Adrenal gland (tissue), 12 donors: Measurements from ENCODE around the gene TDRD10. TPM values are rescaled to one million over a fixed set of nuclear protein-coding genes. Genes with fewer than 3 reads are reported as not detected.

Experiments
- DNase-seq, 7 donors: peaks; one replicate each; pipeline ENCODE4 v3.0.0-alpha.2; 2019 to 2020
- H3K27ac ChIP-seq, 5 donors: fragments of 200-600 bp; sonication (generic) in 4 of 5; 1 replicate in 3 of 5; 2 replicates in 2 of 5; pipeline versions ENCODE4 v1.5.1 to v1.8.0; 2016 to 2020; ENCODE audit warnings: mild to moderate bottlenecking in 1 of 5
- H3K27me3 ChIP-seq: fragments of 200-600 bp; 2 replicates; pipeline ENCODE4 v1.8.0; 2021
- H3K36me3 ChIP-seq, 2 donors: fragments of 200-600 bp; replicated peaks in 1 of 2; 1 replicate in 1 of 2; 2 replicates in 1 of 2; pipeline versions ENCODE4 v1.5.1 to v1.8.0; 2018 to 2022
- H3K4me1 ChIP-seq, 2 donors: fragments of 200-600 bp; replicated peaks in 1 of 2; 1 replicate in 1 of 2; 2 replicates in 1 of 2; pipeline versions ENCODE4 v1.5.1 to v1.8.0; 2018 to 2021
- H3K4me3 ChIP-seq, 4 donors: fragments of 200-600 bp; sonication (generic) in 3 of 4; one replicate each; pipeline ENCODE4 v1.5.1; 2016 to 2018
- H3K9me3 ChIP-seq, 3 donors: fragments of 200-600 bp; sonication (generic) in 1 of 3; replicated peaks in 1 of 3; 1 replicate in 2 of 3; 2 replicates in 1 of 3; pipeline versions ENCODE4 v1.5.1 to v1.8.0; 2016 to 2021
- POLR2A ChIP-seq, 2 donors: fragments of 450-650 bp; IDR thresholded peaks; one replicate each; pipeline ENCODE4 v1.6.1; 2017; ENCODE audit warnings: antibody characterized with exemption in 2 of 2, mild to moderate bottlenecking in 2 of 2, moderate library complexity in 1 of 2
- WGBS, 4 donors: extraction: QIAGEN DNeasy Blood & Tissue Kit in 2 of 4; methylation state at CpG; one replicate each; pipeline versions ENCODE4 v1.1.5 to v1.1.7; 2013 to 2017; 5-methylcytosine and 5-hydroxymethylcytosine counted together
- intact Hi-C, 2 donors: fragments of 100-400 bp; cut with DNase I; formaldehyde crosslinking; loops; one replicate each; pipeline versions ENCODE4 v1.14.1 to v1.15.0; 2022 to 2023
- polyA plus RNA-seq, 3 donors: library from polyadenylated mRNA; stranded (reverse); fragments of 200-250 nt in 2 of 3; fragments of 350-450 nt in 1 of 3; fragmentation: Illumina TruSeq in 1 of 3; extraction: RNeasy Lipid Tissue Mini Kit (QIAGEN cat#74804) in 1 of 3; gene quantifications; one replicate each; pipeline ENCODE4 v1.2.3, GENCODE V29; 2013 to 2014
- total RNA-seq, 9 donors: library from RNA; depleted of rRNA in 4 of 9; stranded (reverse); fragments of >200 nt in 4 of 9; fragments of 120-200 nt in 1 of 9; fragmentation: NEBNext Ultra II Directional in 1 of 9; extraction: Animal tissue kit (Norgen Biotek cat#: 25700) in 1 of 9; gene quantifications; one replicate each; pipeline versions ENCODE4 v1.1.0 to v1.2.4, GENCODE V29; 2013 to 2023
- TF ChIP-seq, protein P1 (sequence below), 6 experiments: fragments of 450-650 bp in 4 of 6; fragments of 200-600 bp in 2 of 6; sonication (generic) in 1 of 6; IDR thresholded peaks; 1 replicate in 5 of 6; 2 replicates in 1 of 6; pipeline versions ENCODE4 v1.5.1 to v1.8.0; 2016 to 2021; ENCODE audit warnings: antibody characterized with exemption in 6 of 6, mild to moderate bottlenecking in 2 of 6, moderate library complexity in 1 of 6
- donor health status: healthy with polysubstance abuse.
- donor health status: Bipolar disorder and iron deficiency.
- donor health status: DM: yes; HTN: yes; CAD: no.
- donor health status: DM: no; HTN: no; CAD: no.
- donor health status: DM: no; HTN: no; CAD: no.
- donor health status: DM: yes; HTN: yes; CAD: no.

TDRD10 gene
- total and polyA plus RNA-seq, 12 donors = 0.55 to 24.9 (median 3.6) TPM; not detected in 1

DNA sequence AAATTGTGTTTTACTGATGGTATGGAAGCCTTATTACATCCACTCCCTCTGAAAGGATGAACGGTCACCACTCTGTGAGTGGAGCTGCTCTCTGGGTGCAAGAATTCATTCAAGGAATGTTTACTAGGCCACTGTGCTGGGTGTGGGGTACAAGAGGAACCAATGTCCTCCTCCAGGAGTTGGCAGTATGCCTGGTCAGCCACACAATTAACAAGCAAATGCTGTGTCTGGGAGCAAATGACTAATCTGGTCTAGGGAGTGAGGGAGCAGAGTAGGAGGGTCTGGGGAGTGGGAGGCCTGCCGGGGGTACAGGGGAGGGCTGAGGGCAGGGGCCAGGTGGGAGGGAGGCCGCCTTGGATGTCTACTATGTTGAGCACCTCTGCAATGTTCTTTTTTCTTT lies 27.2 kb upstream of the TDRD10 start:
- Histone ChIP-seq H3K4me1 (peaks cover 6 to 8% of the 10 kb centered on the region in 2 donors), H3K9me3 (no peaks in the 10 kb centered on the region), H3K36me3 (no peaks in the 10 kb centered on the region), H3K4me3 (no peak overlapping the region), H3K27me3 (no peaks in the 10 kb centered on the region), H3K27ac (no peak overlapping the region)
- 57 to 74% (median 71%) methylated on average over 3 of the region's 3 CpGs for WGBS, 4 donors
- DNase-seq = peak in 6 of 7 donors; percentile 34 to 72 (median 46)
- intact Hi-C loops = loop anchor here (10.0 kb wide), 2 partner anchors 70 to 400 kb away; partner anchors contain the start of genes IL6R (in 1 of the 2) and KCNN3 (in 1 of the 2)
- TF ChIP-seq, protein P1, sequence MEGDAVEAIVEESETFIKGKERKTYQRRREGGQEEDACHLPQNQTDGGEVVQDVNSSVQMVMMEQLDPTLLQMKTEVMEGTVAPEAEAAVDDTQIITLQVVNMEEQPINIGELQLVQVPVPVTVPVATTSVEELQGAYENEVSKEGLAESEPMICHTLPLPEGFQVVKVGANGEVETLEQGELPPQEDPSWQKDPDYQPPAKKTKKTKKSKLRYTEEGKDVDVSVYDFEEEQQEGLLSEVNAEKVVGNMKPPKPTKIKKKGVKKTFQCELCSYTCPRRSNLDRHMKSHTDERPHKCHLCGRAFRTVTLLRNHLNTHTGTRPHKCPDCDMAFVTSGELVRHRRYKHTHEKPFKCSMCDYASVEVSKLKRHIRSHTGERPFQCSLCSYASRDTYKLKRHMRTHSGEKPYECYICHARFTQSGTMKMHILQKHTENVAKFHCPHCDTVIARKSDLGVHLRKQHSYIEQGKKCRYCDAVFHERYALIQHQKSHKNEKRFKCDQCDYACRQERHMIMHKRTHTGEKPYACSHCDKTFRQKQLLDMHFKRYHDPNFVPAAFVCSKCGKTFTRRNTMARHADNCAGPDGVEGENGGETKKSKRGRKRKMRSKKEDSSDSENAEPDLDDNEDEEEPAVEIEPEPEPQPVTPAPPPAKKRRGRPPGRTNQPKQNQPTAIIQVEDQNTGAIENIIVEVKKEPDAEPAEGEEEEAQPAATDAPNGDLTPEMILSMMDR (IDR thresholded peaks at IDR 0.05) = no peak
- no peak for TF ChIP-seq POLR2A (IDR thresholded peaks at IDR 0.05)

DNA sequence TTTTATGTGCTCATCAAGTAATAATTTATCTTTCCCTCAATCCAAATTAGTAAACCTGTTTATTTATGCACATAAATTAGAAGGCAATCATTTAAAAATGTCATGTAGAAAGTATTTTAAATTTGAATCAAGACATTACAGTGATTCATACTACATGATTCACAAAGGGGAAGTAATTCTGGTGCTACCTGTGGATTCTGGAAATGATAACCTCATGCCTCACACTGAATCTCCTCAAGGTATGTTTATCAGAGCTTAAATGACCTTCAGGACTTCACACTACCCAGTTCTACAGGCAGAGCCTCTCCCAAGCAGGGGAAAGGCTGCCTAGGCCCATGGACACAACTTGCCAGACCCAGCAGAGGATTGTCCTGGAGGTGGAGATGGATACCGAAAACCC lies 25.2 kb upstream of the TDRD10 start:
- WGBS, 4 donors = 83 to 100% (median 95%) methylated on average over 1 of the region's 1 CpG
- TF ChIP-seq, protein P1 (IDR thresholded peaks at IDR 0.05) = no peak
- no peak for TF ChIP-seq POLR2A (IDR thresholded peaks at IDR 0.05)
- intact Hi-C loops = loop anchor here (10.0 kb wide), 2 partner anchors 72 to 398 kb away; partner anchors contain the start of genes IL6R (in 1 of the 2) and KCNN3 (in 1 of the 2)

GRCh38 chr1:154478013-154478412 lies 24.0 kb upstream of the TDRD10 start:
- Histone ChIP-seq H3K4me1 (peaks cover 8 to 10% of the 10 kb centered on the region in 2 donors), H3K9me3 (no peaks in the 10 kb centered on the region), H3K27ac (peak overlapping the region in 4 of 5 donors; percentile 4 to 61 (median 44)), H3K27me3 (no peaks in the 10 kb centered on the region), H3K36me3 (no peaks in the 10 kb centered on the region), H3K4me3 (no peak overlapping the region)
- WGBS, 4 donors = 44 to 68% (median 47%) methylated on average over 8 of the region's 8 CpGs
- intact Hi-C loops = loop anchor here (10.0 kb wide), 2 partner anchors 73 to 397 kb away; partner anchors contain the start of genes IL6R (in 1 of the 2) and KCNN3 (in 1 of the 2)
- DNase-seq = peak; percentile 63 to 85 (median 82)
- no peak for TF ChIP-seq POLR2A (IDR thresholded peaks at IDR 0.05)
- TF ChIP-seq, protein P1 (IDR thresholded peaks at IDR 0.05) = no peak

More for the DNA sequence above, 25.2 kb upstream of the TDRD10 start:
- Histone ChIP-seq H3K27me3 (no peaks in the 10 kb centered on the region), H3K4me1 (peaks cover 8 to 10% of the 10 kb centered on the region in 2 donors), H3K27ac (no peak overlapping the region), H3K9me3 (no peaks in the 10 kb centered on the region), H3K4me3 (no peak overlapping the region), H3K36me3 (no peaks in the 10 kb centered on the region)
- DNase-seq = no peak

DNA sequence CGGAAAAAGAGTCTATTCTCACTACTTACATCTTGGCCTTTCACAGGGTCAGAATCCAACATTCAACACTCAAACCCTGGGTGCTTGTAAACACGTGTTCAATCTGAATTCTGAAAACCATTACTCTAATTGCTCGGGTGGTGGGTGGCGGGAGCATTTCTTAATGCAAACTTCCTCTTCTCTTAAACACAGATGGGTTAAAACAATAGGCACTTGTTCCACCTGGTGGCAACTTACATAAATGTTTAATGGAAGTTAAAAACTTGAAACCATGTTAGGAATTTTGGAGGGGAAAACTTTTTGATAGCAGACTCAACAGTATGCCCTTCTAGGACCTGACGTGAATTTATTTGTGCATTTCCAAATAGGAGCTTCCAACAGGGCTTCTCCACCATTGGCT lies 23.4 kb upstream of the TDRD10 start:
- 52 to 64% (median 58%) methylated on average over 5 of the region's 5 CpGs for WGBS, 4 donors
- Histone ChIP-seq H3K4me1 (peaks cover 8 to 10% of the 10 kb centered on the region in 2 donors), H3K4me3 (no peak overlapping the region), H3K9me3 (no peaks in the 10 kb centered on the region), H3K27me3 (no peaks in the 10 kb centered on the region), H3K27ac (peak overlapping the region in 2 of 5 donors; percentile 19 to 61), H3K36me3 (no peaks in the 10 kb centered on the region)
- no peak for TF ChIP-seq POLR2A (IDR thresholded peaks at IDR 0.05)
- TF ChIP-seq, protein P1 (IDR thresholded peaks at IDR 0.05) = peak in 3 of 6 experiments; percentile 13 to 27 (median 25)
- no peak for DNase-seq
- intact Hi-C loops = loop anchor here (10.0 kb wide), 2 partner anchors 74 to 396 kb away; partner anchors contain the start of genes IL6R (in 1 of the 2) and KCNN3 (in 1 of the 2)
